ENCODE data around the gene GJA1.

DNA sequence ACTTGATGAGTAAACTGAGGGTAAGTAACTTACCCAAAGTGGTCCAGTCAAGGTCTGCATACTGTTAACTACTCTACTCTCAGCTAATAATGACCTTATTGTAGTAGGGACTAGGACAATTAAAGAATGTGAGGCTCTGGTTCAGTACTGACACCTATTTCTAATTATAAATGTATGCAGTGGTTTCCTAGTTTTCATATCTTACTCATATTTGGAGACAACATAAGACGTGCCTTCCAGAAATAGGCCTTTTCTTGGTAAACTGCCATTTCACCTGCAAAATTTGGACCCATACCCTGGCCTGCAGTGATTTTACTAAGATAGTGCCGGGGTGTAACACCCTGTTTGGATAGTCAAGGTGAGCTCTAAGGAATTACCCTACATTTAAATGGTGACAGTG lies 24.7 kb downstream of the GJA1 start:
- TF ChIP-seq POLR2A (IDR thresholded peaks at IDR 0.05; ENCODE audit: control extremely low read depth in 1 of 2, low read depth in 2 of 2, low read length in 2 of 2) (no peak), EGR1 (IDR thresholded peaks at IDR 0.05; ENCODE audit: borderline replicate concordance, low read depth, low read length) (no peak), JUN (IDR thresholded peaks at IDR 0.05; ENCODE audit: low read depth, low read length) (no peak), SP1 (IDR thresholded peaks at IDR 0.05; ENCODE audit: low read depth, low read length) (no peak), JUND (IDR thresholded peaks at IDR 0.05; ENCODE audit: low read length) (no peak)
- TF ChIP-seq, protein P1, sequence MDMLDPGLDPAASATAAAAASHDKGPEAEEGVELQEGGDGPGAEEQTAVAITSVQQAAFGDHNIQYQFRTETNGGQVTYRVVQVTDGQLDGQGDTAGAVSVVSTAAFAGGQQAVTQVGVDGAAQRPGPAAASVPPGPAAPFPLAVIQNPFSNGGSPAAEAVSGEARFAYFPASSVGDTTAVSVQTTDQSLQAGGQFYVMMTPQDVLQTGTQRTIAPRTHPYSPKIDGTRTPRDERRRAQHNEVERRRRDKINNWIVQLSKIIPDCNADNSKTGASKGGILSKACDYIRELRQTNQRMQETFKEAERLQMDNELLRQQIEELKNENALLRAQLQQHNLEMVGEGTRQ (IDR thresholded peaks at IDR 0.05; ENCODE audit: low read length) = no peak
- TF ChIP-seq, protein P2, sequence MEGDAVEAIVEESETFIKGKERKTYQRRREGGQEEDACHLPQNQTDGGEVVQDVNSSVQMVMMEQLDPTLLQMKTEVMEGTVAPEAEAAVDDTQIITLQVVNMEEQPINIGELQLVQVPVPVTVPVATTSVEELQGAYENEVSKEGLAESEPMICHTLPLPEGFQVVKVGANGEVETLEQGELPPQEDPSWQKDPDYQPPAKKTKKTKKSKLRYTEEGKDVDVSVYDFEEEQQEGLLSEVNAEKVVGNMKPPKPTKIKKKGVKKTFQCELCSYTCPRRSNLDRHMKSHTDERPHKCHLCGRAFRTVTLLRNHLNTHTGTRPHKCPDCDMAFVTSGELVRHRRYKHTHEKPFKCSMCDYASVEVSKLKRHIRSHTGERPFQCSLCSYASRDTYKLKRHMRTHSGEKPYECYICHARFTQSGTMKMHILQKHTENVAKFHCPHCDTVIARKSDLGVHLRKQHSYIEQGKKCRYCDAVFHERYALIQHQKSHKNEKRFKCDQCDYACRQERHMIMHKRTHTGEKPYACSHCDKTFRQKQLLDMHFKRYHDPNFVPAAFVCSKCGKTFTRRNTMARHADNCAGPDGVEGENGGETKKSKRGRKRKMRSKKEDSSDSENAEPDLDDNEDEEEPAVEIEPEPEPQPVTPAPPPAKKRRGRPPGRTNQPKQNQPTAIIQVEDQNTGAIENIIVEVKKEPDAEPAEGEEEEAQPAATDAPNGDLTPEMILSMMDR (IDR thresholded peaks at IDR 0.05; ENCODE audit: control extremely low read depth in 1 of 3, insufficient read depth in 1 of 3, low read depth in 1 of 3, low read length in 3 of 3) = no peak
